Measurements from ENCODE around the gene TYK2.

Gene TYK2

GRCh38 chr19:10329555-10329954 is 50.8 kb downstream of the TYK2 start:
- no peak for DNase-seq
- TF ChIP-seq CTCF (IDR thresholded peaks at IDR 0.05): no peak
- H3K27me3 Mint-ChIP-seq (ENCODE audit: low read depth, poor library complexity): no peaks in the 10 kb centered on the region
- H3K27ac Mint-ChIP-seq: no peak overlapping the region
- H3K36me3 Mint-ChIP-seq (ENCODE audit: low read depth): peaks cover 21% of the 10 kb centered on the region
- H3K9me3 Mint-ChIP-seq: no peaks in the 10 kb centered on the region
- H3K4me3 Mint-ChIP-seq: no peak overlapping the region
- peaks cover 31% of the 10 kb centered on the region for H3K4me1 Mint-ChIP-seq

- H3K9me3 Mint-ChIP-seq: no peaks in the 10 kb centered on the region
- DNase-seq: no peak
- no peak overlapping the region for H3K4me3 Mint-ChIP-seq
- H3K36me3 Mint-ChIP-seq (ENCODE audit: low read depth): peaks cover 21% of the 10 kb centered on the region
- peaks cover 23% of the 10 kb centered on the region for H3K4me1 Mint-ChIP-seq
- TF ChIP-seq CTCF (IDR thresholded peaks at IDR 0.05): no peak
- H3K27me3 Mint-ChIP-seq (ENCODE audit: low read depth, poor library complexity): no peaks in the 10 kb centered on the region
- no peak overlapping the region for H3K27ac Mint-ChIP-seq
Observed at GRCh38 chr19:10328558-10329429, 51.6 kb downstream of the TYK2 start.

GRCh38 chr19:10327793-10328192 is 52.6 kb downstream of the TYK2 start:
- DNase-seq: no peak
- no peak for TF ChIP-seq CTCF (IDR thresholded peaks at IDR 0.05)
- Mint-ChIP-seq H3K36me3 (ENCODE audit: low read depth) (peaks cover 21% of the 10 kb centered on the region), H3K4me3 (no peak overlapping the region), H3K27me3 (ENCODE audit: low read depth, poor library complexity) (no peaks in the 10 kb centered on the region), H3K27ac (peak overlapping the region; percentile 32), H3K9me3 (no peaks in the 10 kb centered on the region), H3K4me1 (peaks cover 16% of the 10 kb centered on the region)

- H3K4me1 Mint-ChIP-seq: peaks cover 4% of the 10 kb centered on the region
- no peaks in the 10 kb centered on the region for H3K9me3 Mint-ChIP-seq
- TF ChIP-seq CTCF (IDR thresholded peaks at IDR 0.05): no peak
- H3K36me3 Mint-ChIP-seq (ENCODE audit: low read depth): peaks cover 27% of the 10 kb centered on the region
- no peak for DNase-seq
- H3K4me3 Mint-ChIP-seq: no peak overlapping the region
- no peaks in the 10 kb centered on the region for H3K27me3 Mint-ChIP-seq (ENCODE audit: low read depth, poor library complexity)
- no peak overlapping the region for H3K27ac Mint-ChIP-seq
Observed at GRCh38 chr19:10325732-10326131, 54.6 kb downstream of the TYK2 start.

- Mint-ChIP-seq H3K4me3 (no peak overlapping the region), H3K4me1 (no peaks in the 10 kb centered on the region), H3K9me3 (no peaks in the 10 kb centered on the region), H3K36me3 (ENCODE audit: low read depth) (peaks cover 27% of the 10 kb centered on the region), H3K27ac (peak overlapping the region; percentile 68), H3K27me3 (ENCODE audit: low read depth, poor library complexity) (no peaks in the 10 kb centered on the region)
- TF ChIP-seq CTCF (IDR thresholded peaks at IDR 0.05): no peak
- DNase-seq: no peak
Observed at GRCh38 chr19:10321874-10322835, 58.2 kb downstream of the TYK2 start.
